Keratinocyte (primary cell): Measurements from ENCODE around the gene ZNF688. TPM values are rescaled to one million over a fixed set of nuclear protein-coding genes. Genes with fewer than 3 reads are reported as not detected.

Experiments
- DNase-seq: peaks from one replicate; pipeline ENCODE4 v3.0.0-alpha.2; 2011; ENCODE audit warnings: low read depth, missing footprints, low spot score
- FAIRE-seq: peaks from 2 replicates; lab custom pipeline; 2011; peaks lifted over from hg19 to GRCh38; lab: Jason Lieb, UNC
- H2AFZ ChIP-seq: 2 replicates; pipeline ENCODE4 v1.6.0; 2012; ENCODE audit warnings: low read length, control low read depth, inconsistent platforms; ENCODE audit not compliant: control insufficient read depth
- H3K27ac ChIP-seq: 2 replicates; pipeline ENCODE4 v1.5.1; 2011; ENCODE audit warnings: low read length; ENCODE audit not compliant: control insufficient read depth, insufficient read depth
- H3K27me3 ChIP-seq: 3 replicates; pipeline ENCODE4 v1.6.0; 2011; ENCODE audit warnings: low read length; ENCODE audit not compliant: control insufficient read depth, insufficient read depth; ENCODE audit errors: extremely low read depth
- H3K36me3 ChIP-seq, 2 experiments: 2 replicates in 1 of 2; 3 replicates in 1 of 2; pipeline ENCODE4 v1.5.1; 2011; ENCODE audit warnings: low read length in 2 of 2, mild to moderate bottlenecking in 1 of 2; ENCODE audit not compliant: control insufficient read depth in 2 of 2, insufficient read depth in 2 of 2; ENCODE audit errors: extremely low read depth in 1 of 2
- H3K4me1 ChIP-seq: 3 replicates; pipeline ENCODE4 v1.5.1; 2011; ENCODE audit warnings: low read length; ENCODE audit not compliant: control insufficient read depth, insufficient read depth; ENCODE audit errors: extremely low read depth
- H3K4me2 ChIP-seq: 3 replicates; pipeline ENCODE4 v1.6.0; 2011; ENCODE audit warnings: low read depth, low read length; ENCODE audit not compliant: control insufficient read depth, insufficient read depth; ENCODE audit errors: extremely low read depth
- H3K4me3 ChIP-seq, 3 experiments: fragments of 200-600 bp in 1 of 3; sonication (generic) in 1 of 3; 2 replicates in 2 of 3; 3 replicates in 1 of 3; pipeline ENCODE4 v1.5.1; 2011 to 2016; ENCODE audit warnings: low read length in 3 of 3, mild to moderate bottlenecking in 3 of 3, control low read depth in 2 of 3, inconsistent platforms in 1 of 3, low read depth in 1 of 3, mixed read lengths in 1 of 3, mixed run types in 1 of 3, moderate library complexity in 1 of 3; ENCODE audit not compliant: control insufficient read depth in 2 of 3, insufficient read depth in 2 of 3; ENCODE audit errors: extremely low read depth in 1 of 3
- H3K79me2 ChIP-seq: 2 replicates; pipeline ENCODE4 v1.6.0; 2012; ENCODE audit warnings: low read length; ENCODE audit not compliant: control insufficient read depth, insufficient read depth
- H3K9ac ChIP-seq: 3 replicates; pipeline ENCODE4 v1.6.0; 2011; ENCODE audit warnings: low read length; ENCODE audit not compliant: control insufficient read depth, insufficient read depth; ENCODE audit errors: extremely low read depth
- H3K9me1 ChIP-seq: 3 replicates; pipeline ENCODE4 v1.6.0; 2011; ENCODE audit warnings: low read length; ENCODE audit not compliant: control insufficient read depth, insufficient read depth; ENCODE audit errors: extremely low read depth
- H3K9me3 ChIP-seq: 2 replicates; pipeline ENCODE4 v1.5.1; 2012; ENCODE audit warnings: low read depth, low read length; ENCODE audit not compliant: control insufficient read depth
- H4K20me1 ChIP-seq: 3 replicates; pipeline ENCODE4 v1.6.0; 2011; ENCODE audit warnings: low read length; ENCODE audit not compliant: control insufficient read depth, insufficient read depth; ENCODE audit errors: extremely low read depth
- CTCF ChIP-seq, 3 experiments: IDR thresholded peaks in 1 of 3; conservative IDR thresholded peaks in 1 of 3; optimal IDR thresholded peaks in 1 of 3; 2 replicates in 2 of 3; 3 replicates in 1 of 3; pipeline versions ENCODE3 to v1.5.1; 2011; ENCODE audit warnings: low read length in 3 of 3, mild to moderate bottlenecking in 3 of 3, moderate library complexity in 2 of 3, control low read depth in 1 of 3, inconsistent platforms in 1 of 3; ENCODE audit not compliant: insufficient read depth in 2 of 3; ENCODE audit errors: extremely low read depth in 1 of 3
- EZH2 ChIP-seq: IDR thresholded peaks from one replicate; pipeline ENCODE4 v1.6.1; 2012; ENCODE audit warnings: inconsistent platforms, mild to moderate bottlenecking, low read length, moderate library complexity
- dilution Hi-C: fragments of 300-500 bp; cut with MboI; formaldehyde crosslinking; loops from one replicate; pipeline ENCODE4 v1.7.0; 2020; ENCODE audit warnings: low sequenced_read_pairs; ENCODE audit not compliant: extremely low pct_ligation_motif_present
- polyA plus RNA-seq, 5 experiments: library from polyadenylated mRNA; depleted of rRNA in 3 of 5; stranded (reverse) in 3 of 5; stranded (forward) in 1 of 5; unstranded in 1 of 5; fragments of >200 nt; gene quantifications; 1 replicate in 1 of 5; 2 replicates in 3 of 5; 3 replicates in 1 of 5; pipeline versions ENCODE4 v1.2.1 to v1.2.3, GENCODE V29; 2011 to 2012; ENCODE audit warnings: missing spikeins in 2 of 5, low read depth in 1 of 5, low replicate concordance in 1 of 5

Gene ZNF688
- polyA plus RNA-seq, 1 donor (not counting 4 experiments of a cell fraction or from before 2014, with no cell fraction given) = 4.9 TPM

GRCh38 chr16:30530163-30531037 is 41.1 kb downstream of the ZNF688 start:
- no peak overlapping the region for H3K4me2 ChIP-seq
- peaks cover 11% of the 10 kb centered on the region for H3K79me2 ChIP-seq
- H3K27ac ChIP-seq = no peak overlapping the region
- H3K4me1 ChIP-seq = peaks cover 23% of the 10 kb centered on the region
- H3K9me3 ChIP-seq = no peaks in the 10 kb centered on the region
- FAIRE-seq (no peak), DNase-seq (no peak)
- H3K27me3 ChIP-seq = no peaks in the 10 kb centered on the region
- TF ChIP-seq EZH2 (no peak), CTCF (optimal IDR thresholded peaks at IDR 0.05 in 1 of 3, IDR thresholded peaks at IDR 0.05 in 1 of 3, conservative IDR thresholded peaks at IDR 0.05 in 1 of 3; ENCODE audit: extremely low read depth in 1 of 3, insufficient read depth in 2 of 3, low read length in 3 of 3) (no peak)
- no peaks in the 10 kb centered on the region for H3K36me3 ChIP-seq
- no peak overlapping the region for H3K4me3 ChIP-seq
- no peaks in the 10 kb centered on the region for H4K20me1 ChIP-seq
- H3K9me1 ChIP-seq = no peaks in the 10 kb centered on the region
- dilution Hi-C loops = no loop called here
- H3K9ac ChIP-seq = no peak overlapping the region
- H2AFZ ChIP-seq = no peak overlapping the region

GRCh38 chr16:30528799-30529457 is 42.6 kb downstream of the ZNF688 start:
- no peak for FAIRE-seq
- no peak overlapping the region for H3K4me2 ChIP-seq
- TF ChIP-seq EZH2 (no peak), CTCF (optimal IDR thresholded peaks at IDR 0.05 in 1 of 3, IDR thresholded peaks at IDR 0.05 in 1 of 3, conservative IDR thresholded peaks at IDR 0.05 in 1 of 3; ENCODE audit: extremely low read depth in 1 of 3, insufficient read depth in 2 of 3, low read length in 3 of 3) (no peak)

More at GRCh38 chr16:30528799-30529457, 42.6 kb downstream of the ZNF688 start:
- Histone ChIP-seq H3K79me2 (peaks cover 5% of the 10 kb centered on the region), H2AFZ (no peak overlapping the region), H3K4me3 (no peak overlapping the region), H3K4me1 (peaks cover 20% of the 10 kb centered on the region), H4K20me1 (no peaks in the 10 kb centered on the region), H3K27ac (no peak overlapping the region), H3K9me1 (no peaks in the 10 kb centered on the region), H3K27me3 (no peaks in the 10 kb centered on the region), H3K9ac (no peak overlapping the region), H3K36me3 (no peaks in the 10 kb centered on the region), H3K9me3 (no peaks in the 10 kb centered on the region)
- DNase-seq = no peak
- dilution Hi-C loops = no loop called here
